HG03039 (cell line): ENCODE data around the gene ZNF408.
A peak's percentile ranks its signal among the peaks of the same experiment; 100 is the strongest.
"Not testable (repeated sequence)": the region's sequence is repeated elsewhere in the genome, so short reads cannot be mapped to it uniquely, and the experiment has no call there.

Experiments
- ATAC-seq: cut with Tn5 transposase; IDR thresholded peaks from one replicate; pipeline ENCODE4 v1.9.1; 2021; ENCODE audit warnings: mild to moderate bottlenecking, moderate library complexity; ENCODE audit not compliant: unreplicated experiment

Gene ZNF408

GRCh38 chr11:46696212-46696558 lies 4.6 kb upstream of the ZNF408 start:
- ATAC-seq: no peak

GRCh38 chr11:46697303-46697702 lies 3.5 kb upstream of the ZNF408 start:
- ATAC-seq: no peak

- ATAC-seq: no peak
These were observed 3.1 kb upstream of the ZNF408 start for GRCh38 chr11:46697723-46698122.

- no peak for ATAC-seq
These were observed 2.2 kb upstream of the ZNF408 start for GRCh38 chr11:46698597-46698996.

- peak; percentile 3 for ATAC-seq
These were observed 335 bp downstream of the ZNF408 start for GRCh38 chr11:46701078-46701654.

- no peak for ATAC-seq
These were observed 4.3 kb downstream of the ZNF408 start for GRCh38 chr11:46705070-46705688.

GRCh38 chr11:46706886-46707285 lies 6.1 kb downstream of the ZNF408 start:
- no peak for ATAC-seq

GRCh38 chr11:46709351-46709750 lies 8.5 kb downstream of the ZNF408 start:
- not testable (repeated sequence) for ATAC-seq

GRCh38 chr11:46710821-46711269 lies 10.0 kb downstream of the ZNF408 start:
- no peak for ATAC-seq

GRCh38 chr11:46711303-46711702 lies 10.5 kb downstream of the ZNF408 start:
- ATAC-seq: no peak

- ATAC-seq: no peak
These were observed 12.2 kb downstream of the ZNF408 start for GRCh38 chr11:46712874-46713576.

- not testable (repeated sequence) for ATAC-seq
These were observed 17.0 kb downstream of the ZNF408 start for GRCh38 chr11:46717825-46718154.

- ATAC-seq: no peak
These were observed 17.6 kb downstream of the ZNF408 start for GRCh38 chr11:46718155-46719019.

GRCh38 chr11:46719048-46719542 lies 18.3 kb downstream of the ZNF408 start, which contains the start of gene F2:
Gene F2 (plus strand): TSS chr11:46719213. CDS start chr11:46719236, 23 bp downstream.
- no peak for ATAC-seq

GRCh38 chr11:46719543-46720218 lies 18.9 kb downstream of the ZNF408 start:
- no peak for ATAC-seq

GRCh38 chr11:46721286-46721685 lies 20.5 kb downstream of the ZNF408 start:
- no peak for ATAC-seq

GRCh38 chr11:46722566-46723358 lies 21.9 kb downstream of the ZNF408 start:
- no peak for ATAC-seq

GRCh38 chr11:46723359-46723680 lies 22.5 kb downstream of the ZNF408 start:
- ATAC-seq: no peak

GRCh38 chr11:46724088-46724487 lies 23.3 kb downstream of the ZNF408 start:
- ATAC-seq: no peak
